Measurements from ENCODE around the gene ALDH1A2.

ALDH1A2 gene

DNA sequence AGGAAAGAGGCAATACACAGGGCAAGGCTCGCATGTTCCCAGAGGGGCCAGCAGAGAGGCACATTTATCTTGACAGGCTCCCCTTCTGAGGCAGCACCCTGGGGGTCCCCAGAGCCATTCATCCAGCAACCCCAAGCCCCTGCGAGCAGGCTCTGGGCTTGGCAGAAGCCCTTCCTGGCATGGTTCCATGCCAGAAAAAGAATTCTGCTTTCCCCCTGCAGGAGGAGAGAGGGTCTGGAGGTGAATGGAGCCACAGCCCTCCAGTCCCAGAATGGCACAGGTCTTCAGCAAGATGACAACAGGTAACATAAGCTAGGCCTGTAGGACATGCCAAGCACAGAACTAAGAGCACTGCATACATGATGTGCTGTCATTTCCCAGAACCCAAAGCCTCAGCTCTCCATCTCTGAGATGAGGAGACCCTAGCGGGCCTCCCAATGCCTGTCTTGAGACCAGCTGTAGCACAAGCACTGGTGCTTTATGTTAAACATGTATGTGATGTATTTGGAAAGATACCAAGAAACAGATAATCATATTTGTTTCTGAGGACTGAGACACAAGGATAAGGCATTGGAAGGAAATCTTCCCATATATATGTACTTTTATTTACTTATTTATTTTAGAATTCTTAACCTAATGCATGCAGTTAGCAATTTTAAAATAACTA is 121.6 kb downstream of the ALDH1A2 start:
- no peak for DNase-seq (ENCODE audit: low read depth)
- TF ChIP-seq, protein P1, sequence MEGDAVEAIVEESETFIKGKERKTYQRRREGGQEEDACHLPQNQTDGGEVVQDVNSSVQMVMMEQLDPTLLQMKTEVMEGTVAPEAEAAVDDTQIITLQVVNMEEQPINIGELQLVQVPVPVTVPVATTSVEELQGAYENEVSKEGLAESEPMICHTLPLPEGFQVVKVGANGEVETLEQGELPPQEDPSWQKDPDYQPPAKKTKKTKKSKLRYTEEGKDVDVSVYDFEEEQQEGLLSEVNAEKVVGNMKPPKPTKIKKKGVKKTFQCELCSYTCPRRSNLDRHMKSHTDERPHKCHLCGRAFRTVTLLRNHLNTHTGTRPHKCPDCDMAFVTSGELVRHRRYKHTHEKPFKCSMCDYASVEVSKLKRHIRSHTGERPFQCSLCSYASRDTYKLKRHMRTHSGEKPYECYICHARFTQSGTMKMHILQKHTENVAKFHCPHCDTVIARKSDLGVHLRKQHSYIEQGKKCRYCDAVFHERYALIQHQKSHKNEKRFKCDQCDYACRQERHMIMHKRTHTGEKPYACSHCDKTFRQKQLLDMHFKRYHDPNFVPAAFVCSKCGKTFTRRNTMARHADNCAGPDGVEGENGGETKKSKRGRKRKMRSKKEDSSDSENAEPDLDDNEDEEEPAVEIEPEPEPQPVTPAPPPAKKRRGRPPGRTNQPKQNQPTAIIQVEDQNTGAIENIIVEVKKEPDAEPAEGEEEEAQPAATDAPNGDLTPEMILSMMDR (IDR thresholded peaks at IDR 0.05; ENCODE audit: control insufficient read depth, insufficient read depth, low read depth, low read length, missing control alignments), result no peak
- no peak overlapping the region for H3K4me3 ChIP-seq (ENCODE audit: control insufficient read depth, low read depth, low read length)

DNA sequence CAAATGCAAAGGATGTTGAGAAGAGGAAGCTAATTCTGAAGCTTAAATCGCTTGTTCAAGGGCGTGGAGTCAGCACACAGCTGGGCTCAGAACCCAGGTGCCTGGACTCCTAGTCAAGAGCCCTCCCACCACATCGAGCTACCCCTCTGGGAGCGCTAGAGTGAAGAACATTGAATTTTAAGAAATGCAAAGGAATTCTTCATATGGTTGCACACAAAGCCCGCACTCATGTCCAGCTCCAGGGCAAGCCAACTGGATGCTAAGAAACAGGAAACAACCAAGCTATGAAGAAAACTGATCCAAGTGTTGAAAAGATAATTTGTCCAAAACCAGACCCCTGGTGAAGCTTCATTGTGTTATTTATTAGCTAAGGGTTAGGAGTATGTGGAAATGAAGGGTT is 122.3 kb downstream of the ALDH1A2 start:
- H3K4me3 ChIP-seq (ENCODE audit: control insufficient read depth, low read depth, low read length), result no peak overlapping the region
- no peak for DNase-seq (ENCODE audit: low read depth)
- TF ChIP-seq, protein P1 (IDR thresholded peaks at IDR 0.05; ENCODE audit: control insufficient read depth, insufficient read depth, low read depth, low read length, missing control alignments), result no peak

DNA sequence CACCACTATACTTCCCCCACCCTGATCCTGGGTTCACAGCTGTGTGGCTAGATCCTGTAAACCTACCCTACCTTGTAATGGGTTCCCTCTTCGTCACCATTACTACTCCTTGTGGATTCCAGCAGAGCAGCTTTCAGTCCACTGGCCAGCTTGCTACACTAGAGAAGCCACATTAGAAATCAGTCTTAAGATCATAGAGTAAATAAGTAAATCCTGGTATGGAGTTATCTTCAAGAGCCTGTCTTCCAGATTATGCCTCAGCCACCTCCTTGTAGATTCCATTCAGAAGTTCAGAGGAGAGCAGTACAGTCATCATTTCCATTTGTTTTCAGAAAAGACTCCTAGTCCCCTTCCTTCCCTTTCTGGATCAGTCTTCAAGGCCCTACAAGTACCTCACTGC is 123.7 kb downstream of the ALDH1A2 start:
- TF ChIP-seq, protein P1 (IDR thresholded peaks at IDR 0.05; ENCODE audit: control insufficient read depth, insufficient read depth, low read depth, low read length, missing control alignments), result no peak

DNA sequence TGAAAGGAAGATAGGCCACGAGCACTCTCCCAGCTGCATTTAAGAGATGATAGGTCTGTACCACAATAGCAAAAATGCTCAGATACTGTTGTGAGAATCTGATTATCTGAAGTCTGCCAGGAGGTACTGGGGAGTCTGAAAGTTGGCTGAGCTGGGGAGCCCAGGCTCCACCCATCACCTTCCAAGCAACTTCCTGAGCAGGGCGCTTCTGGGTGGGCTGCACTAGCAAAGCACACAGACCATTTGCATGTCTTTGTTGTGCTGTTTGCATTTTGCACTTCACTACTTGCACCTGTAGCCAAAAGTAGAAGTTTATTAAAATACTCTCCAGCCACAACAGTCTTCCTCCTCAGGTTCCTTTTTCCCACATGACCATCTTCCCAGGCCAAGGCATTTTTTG is 133.2 kb downstream of the ALDH1A2 start:
- DNase-seq (ENCODE audit: low read depth), result no peak
- TF ChIP-seq, protein P1 (IDR thresholded peaks at IDR 0.05; ENCODE audit: control insufficient read depth, insufficient read depth, low read depth, low read length, missing control alignments), result no peak
- H3K4me3 ChIP-seq (ENCODE audit: control insufficient read depth, low read depth, low read length), result no peak overlapping the region

More for the DNA sequence above, 123.7 kb downstream of the ALDH1A2 start:
- H3K4me3 ChIP-seq (ENCODE audit: control insufficient read depth, low read depth, low read length), result no peak overlapping the region
- DNase-seq (ENCODE audit: low read depth), result no peak

DNA sequence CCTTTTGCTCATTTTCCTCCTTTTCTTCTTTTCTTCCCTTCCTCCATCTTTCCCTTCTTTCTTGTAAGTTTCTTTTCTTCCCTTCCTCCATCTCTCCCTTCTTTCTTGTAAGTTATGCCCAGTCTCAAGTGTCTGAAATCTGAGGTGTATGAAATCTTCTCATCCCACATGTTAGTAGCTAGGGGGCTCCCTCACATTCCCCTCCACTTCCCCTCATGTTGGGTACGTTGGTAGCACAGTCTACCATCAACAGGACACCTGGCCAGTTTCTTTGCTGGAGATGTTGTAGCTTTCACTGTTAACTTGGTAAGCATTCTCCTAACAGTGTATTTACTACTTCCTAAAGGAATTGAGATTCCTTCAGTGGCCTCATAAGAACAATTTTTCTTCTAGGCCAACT is 133.9 kb downstream of the ALDH1A2 start:
- H3K4me3 ChIP-seq (ENCODE audit: control insufficient read depth, low read depth, low read length), result no peak overlapping the region
- no peak for DNase-seq (ENCODE audit: low read depth)
- TF ChIP-seq, protein P1 (IDR thresholded peaks at IDR 0.05; ENCODE audit: control insufficient read depth, insufficient read depth, low read depth, low read length, missing control alignments), result no peak

DNA sequence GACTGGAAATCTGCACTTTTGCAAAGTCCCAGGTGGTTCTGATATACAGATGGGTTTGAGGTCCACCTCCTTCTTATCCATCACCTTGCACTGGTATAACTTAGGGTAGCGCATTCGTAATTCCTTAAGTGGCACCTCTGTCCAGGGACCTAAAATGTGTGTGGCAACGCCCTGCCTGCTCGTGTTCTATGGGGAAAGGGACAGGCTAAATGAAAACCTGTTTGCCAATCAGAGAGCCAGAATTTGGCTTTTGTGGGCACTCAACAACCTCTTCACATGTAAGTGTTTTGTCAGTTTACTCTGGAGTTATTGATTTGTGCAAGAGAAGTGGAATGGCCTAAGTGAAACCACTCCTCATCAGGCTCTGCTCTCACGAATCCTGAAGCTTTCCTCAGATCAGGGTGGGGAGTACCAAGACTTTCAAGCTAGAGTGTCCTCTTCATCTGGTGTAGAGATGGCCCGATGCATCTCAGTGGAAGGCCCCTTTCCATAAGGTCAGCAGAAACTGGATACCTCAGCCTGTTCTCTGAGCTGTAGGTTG is 138.3 kb downstream of the ALDH1A2 start:
- TF ChIP-seq, protein P1 (IDR thresholded peaks at IDR 0.05; ENCODE audit: control insufficient read depth, insufficient read depth, low read depth, low read length, missing control alignments), result no peak
- H3K4me3 ChIP-seq (ENCODE audit: control insufficient read depth, low read depth, low read length), result no peak overlapping the region
- DNase-seq (ENCODE audit: low read depth), result no peak
